Articular chondrocyte of knee joint (primary cell): ENCODE results near the gene ZFAND2B. TPM values are rescaled to one million over a fixed set of nuclear protein-coding genes. Genes with fewer than 3 reads are reported as not detected.

Source experiments
- total RNA-seq: library from RNA; depleted of rRNA; stranded (reverse); fragments of >200 nt; gene quantifications from 2 replicates; pipeline ENCODE4 v1.2.3, GENCODE V29; 2012

Gene ZFAND2B, protein sequence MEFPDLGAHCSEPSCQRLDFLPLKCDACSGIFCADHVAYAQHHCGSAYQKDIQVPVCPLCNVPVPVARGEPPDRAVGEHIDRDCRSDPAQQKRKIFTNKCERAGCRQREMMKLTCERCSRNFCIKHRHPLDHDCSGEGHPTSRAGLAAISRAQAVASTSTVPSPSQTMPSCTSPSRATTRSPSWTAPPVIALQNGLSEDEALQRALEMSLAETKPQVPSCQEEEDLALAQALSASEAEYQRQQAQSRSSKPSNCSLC
- total RNA-seq = 16.4 and 22.6 TPM in 2 replicates

GRCh38 chr2:219206328-219207133 lies at the start of gene ZFAND2B:
ZFAND2B (plus strand) TSS chr2:219206782; CDS start chr2:219206988, 206 bp downstream.

GRCh38 chr2:219160186-219161017 lies 46.2 kb upstream of the ZFAND2B start, which contains the start of gene NHEJ1:
NHEJ1 (minus strand) TSS chr2:219160815; CDS start chr2:219158362, 2,453 bp downstream.

GRCh38 chr2:219169930-219170654 lies 36.5 kb upstream of the ZFAND2B start, which contains the start of gene SLC23A3:
SLC23A3 (minus strand) TSS chr2:219170029; CDS start chr2:219169984, 45 bp downstream.

DNA sequence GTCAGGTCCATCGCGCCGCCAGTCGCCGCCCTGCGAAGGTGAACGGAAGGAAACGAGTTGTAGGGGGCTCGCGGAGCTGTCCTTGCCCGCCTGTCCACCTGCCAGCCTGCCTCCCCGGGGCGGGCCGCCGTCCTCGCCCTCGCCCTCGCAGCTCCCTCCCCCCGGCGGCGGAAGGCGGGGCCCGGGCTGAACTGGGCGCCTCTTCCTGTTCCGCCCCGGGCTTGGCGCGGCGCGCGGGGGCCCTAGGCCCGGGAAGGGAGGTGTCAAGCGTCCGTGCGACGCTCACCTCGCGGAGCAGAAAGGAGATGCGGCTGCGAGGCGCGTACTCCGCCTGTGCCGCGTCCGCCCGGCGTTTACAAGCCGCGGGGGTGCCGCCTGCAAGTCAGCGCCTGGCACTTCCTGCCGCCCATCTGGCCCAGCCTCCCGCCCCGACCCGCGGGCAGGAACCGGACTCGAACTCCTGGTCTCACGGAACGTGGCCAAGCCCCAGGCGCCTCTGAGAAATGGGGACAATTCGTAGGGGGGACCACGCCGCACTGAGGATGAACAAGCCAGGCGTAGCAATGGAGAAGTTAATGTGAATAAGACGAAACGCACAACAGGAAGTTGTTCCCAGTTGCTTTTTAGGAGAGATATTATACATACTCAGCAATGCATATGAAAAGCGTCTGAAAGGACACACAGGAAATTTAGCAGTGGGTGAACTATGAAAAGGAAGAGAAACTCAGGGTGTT lies 29.6 kb upstream of the ZFAND2B start, which contains the start of gene CNPPD1:
Gene CNPPD1 (minus strand): TSS at position 108 of the 734 bp plus-strand sequence. CDS start 97 bp downstream, at position 11.

GRCh38 chr2:219177552-219178376 lies 28.8 kb upstream of the ZFAND2B start, which contains the start of gene RETREG2:
RETREG2 (plus strand) TSS chr2:219178275; CDS start chr2:219178353, 78 bp downstream.

DNA sequence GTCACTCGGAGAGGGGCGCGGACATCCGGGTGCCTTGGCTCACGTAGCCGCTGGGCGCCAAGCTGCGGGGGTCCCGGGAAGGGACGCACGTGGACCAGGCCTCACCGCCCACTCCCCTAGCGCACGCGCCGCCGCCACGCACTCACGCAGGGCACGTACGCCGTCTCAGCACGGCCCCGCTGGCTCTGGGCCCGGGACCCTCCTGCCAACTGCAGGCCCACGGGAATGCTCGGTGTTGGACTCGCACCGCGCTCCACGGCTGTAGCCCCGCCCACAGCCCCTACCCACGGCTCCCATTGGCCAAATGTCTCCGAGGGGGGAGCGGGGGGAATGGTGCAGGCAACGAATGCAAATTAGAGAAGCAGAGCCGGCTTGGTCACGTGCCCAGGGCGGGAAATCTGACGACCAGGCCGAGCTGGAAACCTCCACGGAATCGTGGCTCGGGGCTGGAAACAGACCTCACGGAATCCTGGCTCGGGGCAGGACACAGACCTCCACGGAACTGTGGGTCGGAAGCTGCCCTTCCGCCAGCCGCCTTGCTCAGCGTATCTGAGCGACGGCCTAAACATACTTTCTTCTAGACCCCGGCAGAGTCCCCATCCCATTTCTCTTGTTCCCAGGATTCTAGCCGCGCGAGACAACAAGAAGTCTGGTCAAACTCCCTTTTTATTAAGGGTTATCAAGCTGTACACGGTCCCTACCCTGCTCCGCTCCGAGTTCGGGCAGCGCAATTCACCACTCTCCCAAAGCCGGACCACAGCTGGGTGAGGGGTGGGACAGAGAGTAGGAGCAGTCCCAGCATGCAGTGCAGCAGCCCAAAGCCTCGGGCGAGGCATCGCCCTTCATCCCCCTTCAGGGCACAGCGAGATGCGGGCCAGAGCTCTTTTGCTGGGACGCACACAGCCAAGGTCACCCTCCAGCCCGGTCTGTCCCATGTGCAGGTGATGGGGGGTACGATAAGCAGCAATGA lies 12.4 kb downstream of the ZFAND2B start, which contains the start of gene ABCB6:
Gene ABCB6 (minus strand): TSS at position 227 of the 970 bp plus-strand sequence. CDS start 285 bp downstream, outside the sequence.

DNA sequence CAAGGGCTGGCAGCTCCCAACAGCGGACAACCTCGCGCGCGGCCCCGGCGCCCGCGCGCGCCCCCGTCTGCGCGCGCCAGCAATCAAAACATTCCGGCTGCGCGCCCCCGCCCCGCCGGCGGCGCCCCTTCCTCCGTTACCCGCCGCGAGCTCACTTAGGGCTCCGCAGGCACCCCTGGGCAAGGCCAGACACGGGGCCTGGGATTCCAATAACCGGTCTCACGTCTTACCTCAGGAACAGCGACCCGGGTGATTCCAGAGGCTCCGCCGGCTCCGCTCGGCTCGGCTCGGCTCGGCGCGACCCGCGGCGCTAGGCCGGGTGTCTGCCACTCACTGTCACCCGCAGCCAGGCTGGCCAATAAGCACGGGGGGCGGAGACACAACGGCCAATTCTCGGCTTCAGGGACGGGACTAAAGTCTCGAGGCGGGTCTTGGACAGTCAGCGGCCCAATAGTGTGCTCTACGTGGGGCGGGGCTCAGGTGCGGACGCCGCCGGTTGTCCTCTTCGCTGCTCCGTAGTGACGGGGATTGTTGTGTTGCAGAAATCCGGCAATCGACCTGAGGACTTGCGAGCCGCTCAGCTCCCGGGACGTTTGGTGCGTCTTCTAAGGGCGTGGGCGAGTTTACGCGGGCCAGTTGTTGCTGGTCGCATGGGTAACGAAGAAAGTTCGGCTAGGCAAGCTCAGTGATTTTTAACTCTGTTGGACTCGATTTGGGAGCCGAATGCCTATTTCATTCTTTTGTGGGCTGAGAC lies 22.9 kb downstream of the ZFAND2B start, which contains the start of the genes ANKZF1 and ATG9A:
Gene ANKZF1 (plus strand): TSS at position 502 of the 754 bp plus-strand sequence. CDS start 452 bp downstream, outside the sequence.
Gene ATG9A (minus strand): TSS at position 332 of the 754 bp plus-strand sequence. CDS start 1,612 bp downstream, outside the sequence.

GRCh38 chr2:219245148-219245898 lies 38.7 kb downstream of the ZFAND2B start, which contains the start of the genes GLB1L and STK16:
GLB1L (minus strand) TSS chr2:219245444; CDS start chr2:219243573, 1,871 bp downstream.
STK16 (plus strand) TSS chr2:219245479; CDS start chr2:219246000, 521 bp downstream.

GRCh38 chr2:219252900-219253752 lies 46.5 kb downstream of the ZFAND2B start, which contains the start of gene TUBA4B:
TUBA4B (plus strand) TSS chr2:219253243; CDS start chr2:219253408, 165 bp downstream.

GRCh38 chr2:219253753-219254589 lies 47.4 kb downstream of the ZFAND2B start, which contains the start of gene TUBA4A:
TUBA4A (minus strand) TSS chr2:219253918; CDS start chr2:219253858, 60 bp downstream.

